SIG-M5 treated with dmso at 0.1 percent for 504 hours (cell line): ENCODE measurements around the gene FOXO3B.
"Not testable (repeated sequence)": the region's sequence is repeated elsewhere in the genome, so short reads cannot be mapped to it uniquely, and the experiment has no call there.

ENCODE experiments used
- DNase-seq: peaks from one replicate; lab custom pipeline; 2025; ENCODE audit not compliant: unreplicated experiment; lab: John Stamatoyannopoulos, UW

Gene FOXO3B

DNA sequence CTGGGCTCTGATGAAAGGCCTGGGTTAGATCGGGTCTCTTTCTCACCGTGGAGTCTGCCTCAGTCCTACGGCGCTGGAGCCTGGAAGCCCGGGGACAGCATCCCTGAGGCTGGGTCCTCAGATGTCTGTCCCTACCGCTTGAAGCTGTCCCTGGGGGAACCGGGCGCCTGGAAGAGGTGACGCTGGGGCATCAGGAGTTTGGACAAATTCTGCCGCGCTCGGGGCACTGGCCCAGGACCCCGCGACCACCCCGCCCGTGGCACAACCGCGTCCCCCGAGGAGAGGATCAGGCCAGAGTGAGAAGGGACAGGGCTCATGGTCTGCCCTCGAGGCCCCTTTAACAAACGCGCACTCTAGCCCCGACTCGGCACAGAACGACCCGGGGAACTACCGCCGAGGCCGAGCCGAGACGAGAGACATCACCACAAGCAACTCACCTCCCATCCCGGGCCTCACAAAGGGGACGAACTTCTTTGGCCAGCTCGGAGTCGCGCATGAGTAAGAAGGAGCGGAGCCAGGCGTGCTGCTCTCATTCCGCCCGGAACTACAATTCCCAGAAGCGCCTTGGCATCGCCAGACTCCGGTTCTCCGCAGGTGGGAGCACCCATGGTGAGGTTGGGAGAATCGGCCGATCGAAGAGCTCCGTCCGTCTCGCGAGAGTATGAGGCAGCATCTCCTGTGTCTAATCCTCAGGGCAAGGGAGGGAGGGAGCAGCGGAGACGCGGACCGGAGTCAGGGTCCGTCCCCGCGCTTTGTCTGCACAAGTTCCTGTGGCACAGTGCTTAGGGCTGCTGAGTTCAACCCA, at the start of gene FOXO3B:
Gene FOXO3B, minus strand, starts transcription at position 548 of the 805 bp plus-strand sequence. CDS start 663 bp downstream, outside the sequence.
- DNase-seq = peak; percentile 84

DNA sequence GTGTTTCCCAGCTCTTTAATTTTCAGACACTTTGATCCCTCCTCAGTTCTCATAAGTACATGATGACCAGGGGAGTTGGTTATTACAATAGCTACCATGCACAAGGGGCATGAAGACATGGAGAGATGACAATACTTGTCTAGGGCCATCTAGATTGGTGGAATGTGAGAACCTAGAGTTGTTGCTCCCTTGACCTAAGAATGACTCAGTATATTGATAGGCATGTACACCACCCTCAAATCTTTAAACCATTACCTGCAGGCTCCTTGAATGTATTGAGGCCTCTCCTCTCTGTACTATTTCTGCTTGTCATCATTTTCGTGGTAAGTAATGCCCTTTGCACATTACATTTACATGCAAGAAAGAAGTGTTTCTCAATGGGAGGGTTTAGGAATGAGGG, 41.4 kb upstream of the FOXO3B start:
- not testable (repeated sequence) for DNase-seq

DNA sequence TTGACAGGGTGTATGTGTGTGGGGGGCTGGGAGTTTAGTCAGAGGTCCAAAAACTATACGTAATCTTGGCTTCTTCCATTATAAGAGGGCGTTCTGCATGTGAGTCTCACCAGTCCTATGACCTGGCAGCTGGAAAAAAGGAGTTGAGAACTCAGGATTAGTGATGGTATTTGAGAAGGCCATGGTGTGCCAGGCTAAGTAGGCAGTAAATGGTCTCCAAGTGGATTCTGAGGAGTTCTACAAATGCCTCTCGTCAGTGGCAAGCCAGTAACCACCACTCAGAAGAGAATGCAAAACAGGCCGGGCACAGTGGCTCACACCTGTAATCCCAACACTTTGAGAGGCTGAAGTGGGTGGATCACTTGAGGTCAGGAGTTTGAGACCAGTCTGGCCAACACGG, 40.5 kb upstream of the FOXO3B start:
- not testable (repeated sequence) for DNase-seq

DNA sequence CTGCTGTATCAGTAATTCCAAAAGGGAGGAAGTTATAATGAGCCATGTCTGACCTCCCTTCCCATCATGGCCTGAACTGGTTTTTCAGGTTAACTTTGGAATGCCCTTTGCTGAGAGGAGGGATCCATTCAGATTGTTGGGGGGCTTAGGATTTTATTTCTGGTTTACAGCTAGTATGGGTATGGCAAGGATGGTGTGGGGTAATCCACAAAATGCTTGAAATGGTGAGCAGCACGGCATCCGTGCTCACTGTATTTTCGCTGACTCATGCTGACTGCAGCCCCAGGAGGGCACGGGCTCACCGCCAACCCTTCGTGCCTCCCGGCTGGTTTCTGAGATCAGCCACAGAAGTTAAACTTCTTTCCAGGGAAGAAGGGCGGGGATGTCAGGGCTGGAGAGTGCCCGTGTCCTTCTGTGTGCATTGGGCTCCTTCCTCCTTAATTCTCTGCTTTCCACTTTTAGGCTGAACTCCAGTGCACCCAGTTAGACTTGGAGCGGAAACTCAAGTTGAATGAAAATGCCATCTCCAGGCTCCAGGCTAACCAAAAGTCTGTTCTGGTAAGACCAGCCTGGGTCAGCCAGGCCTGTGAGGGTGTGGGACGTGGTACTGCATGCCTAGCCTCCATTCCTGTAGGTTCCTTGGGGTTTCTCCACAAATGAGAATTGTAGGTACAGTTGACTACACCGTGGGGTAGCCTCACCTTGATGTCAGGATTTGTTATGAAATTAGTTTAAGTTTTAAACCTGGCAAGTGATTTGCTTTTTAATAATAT, 39.8 kb upstream of the FOXO3B start:
- DNase-seq = not testable (repeated sequence)

DNA sequence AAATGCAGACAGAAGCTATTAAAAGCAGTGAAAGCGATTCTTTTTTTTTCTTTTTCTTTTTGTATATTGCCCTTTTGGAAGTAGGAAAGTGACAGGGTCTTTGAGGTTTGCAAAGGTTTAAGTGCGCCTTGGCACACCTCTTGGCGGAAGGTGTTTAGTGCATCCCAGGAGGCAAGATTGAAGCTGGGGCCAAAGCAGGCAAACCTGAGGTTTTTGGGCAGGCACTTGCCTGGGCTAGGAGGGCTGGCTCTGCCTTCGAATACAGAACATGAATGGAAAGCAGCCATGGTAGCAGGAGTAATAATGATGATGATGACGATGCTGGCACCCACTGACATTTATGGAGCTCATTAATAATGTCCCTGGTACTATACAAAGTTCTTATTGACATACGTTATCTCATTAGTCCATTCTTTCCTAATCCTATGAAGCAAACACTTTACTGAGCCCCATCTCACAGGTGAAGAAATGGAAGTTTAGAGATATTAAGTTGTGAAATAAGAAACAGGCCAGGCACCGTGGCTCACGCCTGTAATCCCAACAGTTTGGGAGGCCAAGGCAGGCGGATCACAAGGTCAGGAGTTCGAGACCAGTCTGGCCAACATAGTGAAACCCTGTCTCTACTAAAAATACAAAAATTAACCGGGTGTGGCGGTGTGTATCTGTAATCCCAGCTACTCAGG, 37.5 kb upstream of the FOXO3B start:
- DNase-seq = not testable (repeated sequence)

DNA sequence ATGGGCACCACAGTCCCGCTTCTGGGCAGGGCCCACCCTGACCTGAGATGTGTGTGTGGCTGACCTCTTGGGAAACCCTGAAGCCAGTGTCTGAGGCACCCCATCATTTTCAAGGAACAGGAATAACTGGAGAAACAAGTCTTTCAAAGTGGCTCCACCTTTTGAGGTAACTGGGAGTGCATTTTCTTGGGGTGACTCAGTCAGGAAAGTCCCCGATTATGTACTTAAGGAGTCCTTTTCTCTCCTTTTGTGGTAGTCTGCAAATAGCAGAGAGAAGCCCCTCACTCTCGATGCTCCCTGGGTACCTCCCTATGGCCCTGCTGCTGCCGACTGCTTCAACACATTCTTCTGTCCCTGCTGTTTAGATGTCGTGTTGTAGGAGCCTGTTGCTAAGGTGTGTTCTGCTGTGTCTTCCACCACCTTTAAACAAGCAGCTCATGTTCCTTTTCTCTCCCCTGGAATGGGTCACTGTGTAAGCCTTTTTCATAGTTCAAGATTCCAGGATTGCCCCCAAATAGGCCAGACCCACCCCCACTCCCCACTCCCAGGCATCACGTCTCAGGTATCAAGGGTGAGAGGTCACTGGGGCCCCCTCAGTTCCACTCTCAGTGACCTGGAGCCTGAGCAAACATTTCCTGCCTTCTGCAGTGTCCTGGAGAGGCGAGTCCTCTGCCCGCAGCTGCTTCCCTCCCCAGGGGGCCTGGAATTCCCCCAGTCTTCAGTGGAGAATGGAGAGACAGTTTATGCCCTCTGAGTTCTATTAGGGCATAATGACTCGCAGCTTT, 36.7 kb upstream of the FOXO3B start:
- DNase-seq = peak; percentile 55

DNA sequence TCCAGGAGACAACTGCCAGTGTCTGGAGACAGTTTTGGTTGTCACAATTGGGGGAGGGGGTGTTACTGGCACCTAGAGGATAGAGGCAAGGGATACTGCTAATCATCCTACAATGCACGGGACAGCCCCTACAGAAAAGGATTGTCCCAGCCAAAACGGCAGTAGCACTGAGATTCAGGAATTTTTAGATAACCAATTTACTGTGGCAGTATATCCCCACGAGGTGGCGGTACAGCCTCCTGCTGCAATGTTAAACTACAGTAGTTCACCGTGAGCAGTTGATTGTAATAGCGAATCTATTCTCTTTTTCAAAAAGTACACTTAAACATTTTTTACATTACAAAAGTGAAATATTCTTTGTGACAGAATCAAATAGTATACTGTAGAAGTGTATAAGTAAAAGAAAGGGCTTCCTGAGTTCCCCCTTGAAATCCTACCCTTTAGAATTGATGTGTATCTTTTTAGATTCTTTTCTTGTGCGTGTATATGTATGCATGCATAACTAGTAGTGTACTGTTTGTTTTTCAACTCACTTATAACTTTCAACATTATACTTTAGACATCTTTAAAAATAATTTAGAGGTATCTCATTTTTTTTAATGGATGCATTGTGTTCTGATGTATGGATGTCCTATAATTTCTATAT, 30.4 kb upstream of the FOXO3B start:
- peak; percentile 3 for DNase-seq

DNA sequence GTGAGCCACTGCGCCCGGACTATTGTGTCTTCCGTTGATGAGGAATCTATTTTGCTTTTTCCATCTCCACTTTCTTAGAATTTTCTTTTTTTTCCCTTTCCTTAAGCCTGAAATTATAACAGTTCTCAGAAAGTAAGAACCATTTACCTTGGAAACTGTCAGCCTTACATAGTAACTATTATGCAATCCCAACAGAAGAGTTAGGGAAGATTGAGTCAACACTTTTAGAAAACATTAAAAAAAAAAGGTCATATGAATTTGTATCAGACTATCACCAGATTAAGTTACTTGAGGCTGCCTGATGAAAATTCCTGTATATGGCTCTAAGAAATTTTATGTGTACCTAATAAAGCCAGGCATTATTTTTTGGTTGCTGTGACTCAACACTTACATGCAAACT, 26.1 kb upstream of the FOXO3B start:
- DNase-seq = not testable (repeated sequence)

DNA sequence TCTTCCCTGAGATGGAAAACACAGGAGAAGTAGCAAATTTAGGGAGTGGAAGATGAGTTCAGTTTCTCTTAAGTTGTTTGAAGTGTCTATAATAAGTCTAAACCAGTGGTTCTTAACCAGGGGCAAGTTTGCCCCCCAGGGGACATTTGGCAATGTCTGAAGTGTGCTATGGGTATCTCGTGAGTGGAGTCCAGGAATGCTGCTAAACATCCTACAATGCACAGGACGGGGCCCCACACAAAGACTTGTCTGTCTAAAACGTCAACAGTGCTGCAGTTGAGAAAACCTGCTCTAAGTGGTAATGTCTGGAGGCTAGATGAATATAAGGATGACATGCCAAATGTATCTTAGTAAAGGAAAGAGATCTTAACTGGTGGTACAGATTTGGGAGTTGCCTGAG, 23.8 kb upstream of the FOXO3B start:
- not testable (repeated sequence) for DNase-seq

DNA sequence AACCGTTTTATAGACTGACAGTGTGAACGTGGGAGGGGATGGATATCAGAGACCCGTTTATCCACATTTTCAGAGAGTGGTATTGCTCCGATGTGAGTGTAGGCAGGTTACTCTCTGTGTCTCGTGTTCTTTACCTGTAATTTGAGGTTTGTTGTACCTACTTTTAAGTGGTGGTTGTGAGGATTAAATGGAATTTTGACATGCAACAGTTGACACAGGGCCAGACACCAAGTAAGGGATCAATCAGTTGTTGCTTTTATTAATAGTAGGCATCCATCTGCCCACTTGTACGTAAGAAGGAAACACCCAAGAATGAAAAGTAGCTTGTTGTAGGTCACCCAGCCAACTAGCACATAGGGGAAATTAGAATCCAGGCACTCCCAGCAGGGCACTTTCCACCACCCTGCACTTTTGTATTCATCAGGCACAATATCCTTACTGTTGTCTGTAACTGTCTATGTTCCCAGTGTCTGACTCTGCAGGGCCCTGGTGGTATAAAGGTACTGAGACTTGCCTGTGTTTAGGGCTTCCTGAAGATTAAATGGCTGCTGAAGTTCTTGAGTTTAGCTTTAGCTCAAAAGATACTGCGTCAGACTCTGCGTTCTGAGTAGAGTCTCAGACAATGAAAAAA, 16.5 kb upstream of the FOXO3B start:
- DNase-seq = not testable (repeated sequence)

DNA sequence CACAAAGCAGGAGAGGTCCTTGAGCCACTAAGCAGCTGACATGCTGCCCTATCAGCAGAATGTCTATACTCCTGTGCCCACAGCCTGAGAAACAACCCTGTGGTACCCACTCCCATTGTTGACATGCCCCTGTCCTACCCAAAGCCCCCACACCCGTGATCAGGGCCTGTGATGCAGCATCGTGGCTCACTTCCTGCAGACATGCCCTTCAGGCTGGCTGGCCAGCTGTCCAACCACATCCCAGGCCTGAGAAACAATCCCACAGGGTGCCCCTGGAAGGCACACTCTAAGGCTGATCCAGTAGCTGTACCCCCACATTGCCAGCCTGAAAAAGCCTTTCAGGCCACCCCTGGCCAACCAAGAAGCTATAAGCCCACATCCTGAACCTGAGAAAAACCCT, 13.0 kb upstream of the FOXO3B start:
- DNase-seq = not testable (repeated sequence)

DNA sequence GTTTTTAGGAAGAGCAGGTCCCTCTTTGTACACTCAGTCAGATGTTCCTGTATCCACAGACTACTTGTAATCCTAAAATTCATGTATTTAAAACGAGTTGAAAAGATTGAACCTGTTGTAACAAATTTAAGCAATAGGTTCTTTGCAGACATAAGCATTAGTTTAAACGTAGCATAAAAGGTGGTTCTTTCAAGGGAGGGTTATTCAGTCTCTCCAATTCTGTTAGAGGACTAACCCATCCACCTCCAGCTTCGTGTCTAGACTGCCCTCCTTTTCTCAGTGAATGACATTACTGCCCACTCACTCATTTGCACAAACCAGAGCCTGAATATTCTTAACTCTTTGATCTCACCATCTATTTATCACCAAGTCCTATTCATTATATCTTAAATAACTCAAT, 554 bp upstream of the FOXO3B start:
- DNase-seq = not testable (repeated sequence)

DNA sequence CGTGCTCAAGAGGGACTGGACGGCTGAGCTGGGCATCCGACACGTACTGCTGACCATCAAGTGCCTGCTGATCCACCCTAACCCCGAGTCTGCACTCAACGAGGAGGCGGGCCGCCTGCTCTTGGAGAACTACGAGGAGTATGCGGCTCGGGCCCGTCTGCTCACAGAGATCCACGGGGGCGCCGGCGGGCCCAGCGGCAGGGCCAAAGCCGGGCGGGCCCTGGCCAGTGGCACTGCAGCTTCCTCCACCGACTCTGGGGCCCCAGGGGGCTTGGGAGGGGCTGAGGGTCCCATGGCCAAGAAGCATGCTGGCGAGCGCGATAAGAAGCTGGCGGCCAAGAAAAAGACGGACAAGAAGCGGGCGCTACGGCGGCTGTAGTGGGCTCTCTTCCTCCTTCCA, 4.7 kb downstream of the FOXO3B start:
- not testable (repeated sequence) for DNase-seq

DNA sequence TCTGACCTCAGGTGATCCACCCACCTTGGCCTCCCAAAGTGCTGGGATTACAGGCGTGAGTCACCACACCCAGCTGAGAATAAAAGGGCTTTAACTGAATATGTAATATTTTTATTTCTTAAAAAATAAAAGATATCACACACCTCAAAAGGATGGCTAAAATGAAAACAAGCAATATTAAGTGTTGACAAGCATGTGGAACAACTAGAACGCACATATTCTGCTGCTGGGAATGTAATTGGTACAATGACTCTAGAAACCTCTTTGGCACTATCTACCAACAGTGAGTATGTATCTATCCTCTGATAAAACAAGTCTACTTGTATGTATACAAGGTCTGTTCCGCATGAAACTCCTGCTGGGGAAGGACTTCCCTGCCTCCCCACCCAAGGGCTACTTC, 5.2 kb downstream of the FOXO3B start:
- DNase-seq = not testable (repeated sequence)

DNA sequence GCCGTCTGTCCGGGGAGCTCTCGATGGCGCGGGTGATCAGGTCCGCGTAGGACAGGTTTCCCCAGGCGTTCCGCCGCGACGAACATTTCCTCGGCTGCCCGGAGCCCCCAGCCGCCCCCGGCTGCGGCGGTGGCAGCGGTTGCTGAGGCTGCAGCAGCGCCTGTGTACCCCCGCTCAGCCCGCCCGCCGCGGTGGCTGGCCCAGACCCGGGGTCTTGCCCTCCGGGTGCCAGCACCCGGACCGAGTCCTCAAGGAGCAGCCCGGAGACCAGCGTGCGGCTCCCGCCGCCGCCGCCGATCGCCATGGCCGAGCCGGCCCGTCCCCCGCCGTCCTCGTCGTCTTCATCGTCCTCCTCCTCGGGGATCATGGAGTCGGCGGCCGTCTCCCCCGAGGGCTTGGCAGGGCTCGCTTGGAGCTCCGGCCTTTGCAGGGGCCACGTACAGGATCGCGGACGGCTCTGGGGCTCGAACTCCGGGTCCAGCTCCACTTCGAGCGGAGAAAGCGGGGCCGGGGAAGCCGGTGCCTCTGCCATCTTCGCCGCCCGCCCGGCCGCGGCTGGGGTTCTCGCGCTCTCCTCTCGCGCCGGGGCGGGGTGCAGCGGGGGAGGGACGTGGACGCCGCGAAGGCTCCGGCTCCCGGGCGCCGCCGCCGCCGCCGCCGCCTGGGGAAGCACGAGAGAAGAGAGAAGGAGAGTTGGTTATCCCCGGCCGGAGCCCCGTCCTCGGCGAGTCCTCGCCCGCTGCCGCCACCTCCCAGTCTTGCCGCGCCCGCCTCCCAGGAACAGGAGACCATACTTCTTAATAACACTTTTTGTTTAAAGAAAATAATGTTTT, 9.5 kb downstream of the FOXO3B start:
- DNase-seq = not testable (repeated sequence)

DNA sequence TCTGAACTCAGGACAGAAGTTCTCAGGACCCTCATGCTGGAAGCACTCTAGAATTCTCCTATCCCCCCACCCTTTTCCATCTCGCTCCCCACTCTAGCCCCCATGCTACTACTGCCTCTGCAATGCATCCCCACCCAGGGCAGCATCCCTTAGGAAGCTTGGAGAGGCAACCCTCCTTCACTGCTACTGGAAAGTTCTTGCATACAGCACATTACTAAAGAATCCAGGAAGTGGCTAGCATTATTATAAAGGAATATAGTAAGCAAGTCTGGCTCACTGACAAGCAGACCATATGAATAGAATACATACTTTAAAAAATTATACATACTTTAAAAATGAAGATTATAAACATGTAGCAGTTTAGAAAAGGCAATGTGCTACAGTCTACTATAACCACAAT, 13.5 kb downstream of the FOXO3B start:
- not testable (repeated sequence) for DNase-seq

DNA sequence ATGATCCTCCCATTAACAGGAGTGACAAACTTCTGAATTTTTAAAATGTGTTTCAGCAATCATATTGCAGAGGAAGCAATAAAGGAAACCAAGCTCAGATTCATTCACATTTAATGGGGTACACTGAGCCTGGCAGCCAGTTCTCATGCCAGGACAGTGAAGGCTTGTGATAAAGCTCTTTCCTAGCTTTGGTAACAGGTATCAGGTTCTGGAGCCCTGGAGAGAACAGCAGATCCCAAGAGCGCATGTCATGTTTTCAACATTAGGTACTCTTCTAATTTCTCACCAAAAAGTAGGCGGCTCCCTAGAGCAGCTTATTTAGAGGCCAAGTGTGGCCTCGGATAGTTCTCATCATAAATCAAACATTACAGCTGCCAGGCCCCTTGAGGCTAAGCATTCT, 14.6 kb downstream of the FOXO3B start:
- not testable (repeated sequence) for DNase-seq

DNA sequence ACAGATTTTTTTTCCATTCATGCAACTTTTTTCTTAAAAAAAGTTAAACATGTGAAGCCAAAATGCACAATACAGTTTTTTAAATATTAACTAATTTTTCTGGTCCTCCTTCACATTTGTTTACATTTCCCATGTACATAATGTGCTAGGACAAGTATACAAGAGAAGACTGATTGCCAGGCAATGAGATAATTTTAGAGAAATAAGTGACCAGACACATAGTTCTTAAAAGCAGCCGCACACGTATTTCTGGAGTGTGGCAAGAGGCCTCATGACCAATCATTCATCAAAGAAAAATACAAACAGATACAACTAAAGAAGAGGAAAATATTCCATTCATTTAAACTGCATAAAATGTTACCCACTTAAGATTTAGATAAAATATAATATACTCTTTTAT, 15.8 kb downstream of the FOXO3B start:
- not testable (repeated sequence) for DNase-seq
